Mesothelial cell of epicardium (in vitro differentiated cells): Measurements from ENCODE around the gene TRIM34. TPM values are rescaled to one million over a fixed set of nuclear protein-coding genes. Genes with fewer than 3 reads are reported as not detected.
"Not testable (repeated sequence)": the region's sequence is repeated elsewhere in the genome, so short reads cannot be mapped to it uniquely, and the experiment has no call there.

Source experiments
- DNase-seq, 2 experiments: peaks; one replicate each; pipeline ENCODE4 v3.0.0; 2021; ENCODE audit warnings: low spot score in 2 of 2; ENCODE audit not compliant: unreplicated experiment in 2 of 2
- H3K27ac Mint-ChIP-seq: 2 replicates; pipeline ENCODE4 v1.8.0; 2021; ENCODE audit warnings: mixed read lengths
- H3K27me3 Mint-ChIP-seq: 2 replicates; pipeline ENCODE4 v1.8.0; 2021; ENCODE audit warnings: low read depth, mixed read lengths
- H3K36me3 Mint-ChIP-seq: 2 replicates; pipeline ENCODE4 v1.8.0; 2021; ENCODE audit warnings: mixed read lengths
- H3K4me1 Mint-ChIP-seq: 2 replicates; pipeline ENCODE4 v1.8.0; 2021; ENCODE audit warnings: mixed read lengths
- H3K4me3 Mint-ChIP-seq: 2 replicates; pipeline ENCODE4 v1.8.0; 2021; ENCODE audit warnings: mild to moderate bottlenecking, moderate library complexity, mixed read lengths
- H3K9me3 Mint-ChIP-seq: 2 replicates; pipeline ENCODE4 v1.8.0; 2021; ENCODE audit warnings: mixed read lengths
- total RNA-seq: library from RNA; stranded (reverse); gene quantifications from 3 replicates; pipeline ENCODE4 v1.2.1, GENCODE V29; 2021
- TF ChIP-seq, protein P1 (sequence below): fragments of 200-600 bp; sonication (generic); IDR thresholded peaks from one replicate; pipeline ENCODE4 v1.5.0; 2021; ENCODE audit warnings: antibody characterized with exemption; ENCODE audit not compliant: unreplicated experiment

Gene TRIM34
- total RNA-seq, 1 donor from 2014 or later: 5.0 TPM

DNA sequence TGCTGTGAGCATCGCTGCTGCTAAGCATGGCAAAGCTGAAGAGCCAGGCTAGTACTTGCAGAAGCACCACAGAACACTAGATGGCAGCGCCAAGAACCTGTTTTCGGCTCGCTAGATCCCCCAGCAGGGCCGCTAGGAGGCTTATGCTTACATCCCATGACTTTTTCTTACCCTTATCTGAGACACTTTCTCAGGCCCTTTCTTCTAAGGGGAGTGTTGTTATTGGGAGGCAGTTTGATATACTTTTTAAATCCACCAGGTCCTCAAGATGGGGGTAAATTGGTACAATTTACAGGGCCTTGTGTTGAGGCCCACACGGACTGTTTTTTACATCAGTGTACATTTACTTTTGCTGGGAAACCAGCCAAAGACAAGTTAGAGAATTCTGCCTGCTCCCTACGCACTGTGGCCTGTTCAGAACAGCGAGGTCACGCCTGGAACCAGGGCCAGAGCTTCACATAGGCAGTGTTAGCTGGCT lies 24.4 kb upstream of the TRIM34 start:
- H3K4me3 Mint-ChIP-seq: no peak overlapping the region
- no peaks in the 10 kb centered on the region for H3K27me3 Mint-ChIP-seq
- H3K4me1 Mint-ChIP-seq: peaks cover 53% of the 10 kb centered on the region
- peak; percentile 35 to 71 for DNase-seq
- TF ChIP-seq, protein P1, sequence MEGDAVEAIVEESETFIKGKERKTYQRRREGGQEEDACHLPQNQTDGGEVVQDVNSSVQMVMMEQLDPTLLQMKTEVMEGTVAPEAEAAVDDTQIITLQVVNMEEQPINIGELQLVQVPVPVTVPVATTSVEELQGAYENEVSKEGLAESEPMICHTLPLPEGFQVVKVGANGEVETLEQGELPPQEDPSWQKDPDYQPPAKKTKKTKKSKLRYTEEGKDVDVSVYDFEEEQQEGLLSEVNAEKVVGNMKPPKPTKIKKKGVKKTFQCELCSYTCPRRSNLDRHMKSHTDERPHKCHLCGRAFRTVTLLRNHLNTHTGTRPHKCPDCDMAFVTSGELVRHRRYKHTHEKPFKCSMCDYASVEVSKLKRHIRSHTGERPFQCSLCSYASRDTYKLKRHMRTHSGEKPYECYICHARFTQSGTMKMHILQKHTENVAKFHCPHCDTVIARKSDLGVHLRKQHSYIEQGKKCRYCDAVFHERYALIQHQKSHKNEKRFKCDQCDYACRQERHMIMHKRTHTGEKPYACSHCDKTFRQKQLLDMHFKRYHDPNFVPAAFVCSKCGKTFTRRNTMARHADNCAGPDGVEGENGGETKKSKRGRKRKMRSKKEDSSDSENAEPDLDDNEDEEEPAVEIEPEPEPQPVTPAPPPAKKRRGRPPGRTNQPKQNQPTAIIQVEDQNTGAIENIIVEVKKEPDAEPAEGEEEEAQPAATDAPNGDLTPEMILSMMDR: no peak
- peak overlapping the region; percentile 76 for H3K27ac Mint-ChIP-seq
- no peaks in the 10 kb centered on the region for H3K9me3 Mint-ChIP-seq
- H3K36me3 Mint-ChIP-seq: peaks cover 9% of the 10 kb centered on the region

DNA sequence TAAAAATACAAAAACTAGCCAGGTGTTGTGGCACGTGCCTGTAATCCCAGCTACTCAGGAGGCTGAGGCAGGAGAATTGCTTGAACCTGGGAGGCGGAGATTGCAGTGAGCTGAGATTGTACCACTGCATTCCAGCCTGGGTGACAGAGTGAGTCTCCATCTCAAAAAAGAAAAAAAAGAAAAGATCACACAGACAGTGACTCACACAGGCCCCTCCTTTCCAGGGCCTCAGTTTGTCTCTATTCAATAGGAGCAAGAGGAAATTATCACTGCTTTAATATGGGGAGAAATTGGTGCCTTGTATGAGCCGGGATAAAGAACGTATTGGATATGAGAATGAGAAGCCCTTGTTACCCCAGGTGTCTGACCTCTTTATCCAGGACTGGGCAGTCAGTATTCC lies 22.0 kb upstream of the TRIM34 start:
- H3K4me3 Mint-ChIP-seq: not testable (repeated sequence)

DNA sequence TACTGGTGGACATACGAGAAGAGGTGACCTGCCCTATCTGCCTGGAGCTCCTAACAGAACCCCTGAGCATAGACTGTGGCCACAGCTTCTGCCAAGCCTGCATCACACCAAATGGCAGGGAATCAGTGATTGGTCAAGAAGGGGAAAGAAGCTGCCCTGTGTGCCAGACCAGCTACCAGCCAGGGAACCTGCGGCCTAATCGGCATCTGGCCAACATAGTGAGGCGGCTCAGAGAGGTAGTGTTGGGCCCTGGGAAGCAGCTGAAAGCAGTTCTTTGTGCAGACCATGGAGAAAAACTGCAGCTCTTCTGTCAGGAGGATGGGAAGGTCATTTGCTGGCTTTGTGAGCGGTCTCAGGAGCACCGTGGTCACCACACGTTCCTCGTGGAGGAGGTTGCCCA lies 21.5 kb upstream of the TRIM34 start:
- no peak for DNase-seq
- TF ChIP-seq, protein P1: no peak
- Mint-ChIP-seq H3K27me3 (no peaks in the 10 kb centered on the region), H3K27ac (no peak overlapping the region), H3K4me1 (peaks cover 41% of the 10 kb centered on the region), H3K9me3 (no peaks in the 10 kb centered on the region), H3K4me3 (no peak overlapping the region), H3K36me3 (peaks cover 20% of the 10 kb centered on the region)

More for the DNA sequence above, 22.0 kb upstream of the TRIM34 start:
- peaks cover 46% of the 10 kb centered on the region for H3K4me1 Mint-ChIP-seq
- not testable (repeated sequence) for H3K9me3 Mint-ChIP-seq, H3K27ac Mint-ChIP-seq, H3K27me3 Mint-ChIP-seq, DNase-seq
- peaks cover 16% of the 10 kb centered on the region for H3K36me3 Mint-ChIP-seq

DNA sequence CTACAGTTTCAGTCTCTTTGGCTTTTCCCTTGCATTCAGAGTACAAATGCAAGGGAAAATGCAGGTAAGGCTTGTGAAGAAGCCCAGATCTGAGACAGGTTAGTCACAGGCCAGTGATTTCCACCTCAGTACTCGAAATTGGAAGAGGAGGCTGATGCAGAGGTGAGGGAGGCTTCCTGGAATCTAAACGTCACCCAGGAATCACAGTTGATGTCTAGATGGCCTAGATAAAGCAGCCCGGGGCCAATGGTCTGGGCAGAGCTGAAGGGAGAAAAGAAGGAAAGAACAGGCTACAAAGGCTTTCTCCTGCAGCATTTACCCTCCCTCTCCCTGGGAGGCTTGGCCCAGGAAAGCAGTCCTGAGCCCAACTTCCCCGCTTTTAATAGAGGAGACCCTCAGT lies 19.9 kb upstream of the TRIM34 start:
- peaks cover 30% of the 10 kb centered on the region for H3K4me1 Mint-ChIP-seq
- no peak overlapping the region for H3K27ac Mint-ChIP-seq
- peaks cover 28% of the 10 kb centered on the region for H3K36me3 Mint-ChIP-seq

DNA sequence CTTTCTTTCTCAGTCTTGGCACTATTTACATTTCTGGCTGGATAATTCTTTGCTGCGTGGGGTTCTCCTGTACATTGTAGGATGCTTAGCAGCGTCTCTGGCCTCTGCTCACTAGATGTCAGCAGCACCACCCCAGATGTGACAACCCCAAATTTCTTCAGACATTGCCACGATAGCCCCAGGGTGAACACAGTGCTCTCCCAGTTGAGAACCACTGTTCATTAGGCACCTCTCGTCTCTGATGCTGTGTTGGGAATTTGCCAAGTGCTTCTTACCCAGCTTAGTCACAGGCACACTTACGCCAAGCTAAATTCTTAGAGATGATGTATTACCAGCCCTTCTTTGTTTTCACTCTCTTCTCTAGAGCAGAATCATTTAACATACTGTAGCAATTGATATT lies 19.0 kb upstream of the TRIM34 start:
- H3K27me3 Mint-ChIP-seq: no peaks in the 10 kb centered on the region
- TF ChIP-seq, protein P1: no peak
- no peak overlapping the region for H3K4me3 Mint-ChIP-seq
- H3K36me3 Mint-ChIP-seq: peaks cover 36% of the 10 kb centered on the region
- H3K27ac Mint-ChIP-seq: peak overlapping the region; percentile 48
- H3K4me1 Mint-ChIP-seq: peaks cover 21% of the 10 kb centered on the region
- no peak for DNase-seq
- H3K9me3 Mint-ChIP-seq: no peaks in the 10 kb centered on the region

More for the DNA sequence above, 19.9 kb upstream of the TRIM34 start:
- TF ChIP-seq, protein P1: no peak
- no peak for DNase-seq
- no peaks in the 10 kb centered on the region for H3K9me3 Mint-ChIP-seq
- H3K4me3 Mint-ChIP-seq: no peak overlapping the region
- no peaks in the 10 kb centered on the region for H3K27me3 Mint-ChIP-seq

DNA sequence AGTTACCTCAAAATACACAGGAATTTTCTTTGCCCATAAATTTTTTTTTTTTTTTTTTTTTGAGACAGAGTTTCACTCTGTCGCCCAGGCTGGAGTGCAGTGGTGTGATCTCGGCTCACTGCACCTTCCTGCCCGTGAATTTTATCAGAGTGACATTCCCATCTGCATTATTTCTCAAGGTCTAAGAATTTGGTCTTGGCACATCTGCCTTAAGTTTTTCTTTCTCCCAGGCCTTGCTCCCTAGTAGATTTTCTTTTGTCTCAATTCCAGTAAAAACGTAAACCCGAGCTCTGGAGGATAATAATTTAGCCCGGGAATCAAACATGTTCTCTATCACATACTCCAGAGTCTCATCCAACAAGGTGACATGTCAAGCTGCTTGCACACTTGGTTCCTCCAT lies 16.0 kb upstream of the TRIM34 start:
- no peaks in the 10 kb centered on the region for H3K27me3 Mint-ChIP-seq
- no peak for DNase-seq
- TF ChIP-seq, protein P1: no peak

More for the DNA sequence above, 16.0 kb upstream of the TRIM34 start:
- H3K27ac Mint-ChIP-seq: no peak overlapping the region
- H3K4me3 Mint-ChIP-seq: no peak overlapping the region
- no peaks in the 10 kb centered on the region for H3K9me3 Mint-ChIP-seq
- peaks cover 34% of the 10 kb centered on the region for H3K36me3 Mint-ChIP-seq
- H3K4me1 Mint-ChIP-seq: peaks cover 15% of the 10 kb centered on the region
